H9 (cell line): ENCODE data around the gene VSIG2. TPM values are rescaled to one million over a fixed set of nuclear protein-coding genes. Genes with fewer than 3 reads are reported as not detected.

Experiments
- DNase-seq: peaks from one replicate; pipeline ENCODE4 v3.0.0-alpha.2; 2017
- H2AFZ ChIP-seq: one replicate; pipeline ENCODE4 v1.6.1; 2013; ENCODE audit warnings: mild to moderate bottlenecking, low read length, control low read depth, moderate library complexity
- H2AK5ac ChIP-seq: 2 replicates; pipeline ENCODE4 v1.6.1; 2013; ENCODE audit warnings: low read length, control low read depth, mixed read lengths; ENCODE audit not compliant: insufficient read length
- H2BK120ac ChIP-seq: one replicate; pipeline ENCODE4 v1.6.1; 2013; ENCODE audit warnings: low read depth, mild to moderate bottlenecking, low read length, control low read depth, inconsistent platforms; ENCODE audit not compliant: poor library complexity, severe bottlenecking
- H2BK12ac ChIP-seq: 2 replicates; pipeline ENCODE4 v1.6.1; 2013; ENCODE audit warnings: low read length, control low read depth, mixed read lengths, low read depth; ENCODE audit not compliant: insufficient read length
- H2BK15ac ChIP-seq: 2 replicates; pipeline ENCODE4 v1.6.1; 2013; ENCODE audit warnings: low read depth, low read length, control low read depth
- H2BK20ac ChIP-seq: one replicate; pipeline ENCODE4 v1.6.1; 2013; ENCODE audit warnings: low read depth, mild to moderate bottlenecking, low read length, control low read depth, inconsistent platforms; ENCODE audit not compliant: poor library complexity, severe bottlenecking
- H2BK5ac ChIP-seq: 2 replicates; pipeline ENCODE4 v1.6.1; 2013; ENCODE audit warnings: low read length, control low read depth, mixed read lengths; ENCODE audit not compliant: insufficient read length
- H3K14ac ChIP-seq: 2 replicates; pipeline ENCODE4 v1.6.1; 2013; ENCODE audit warnings: low read length, control low read depth; ENCODE audit not compliant: insufficient read depth
- H3K18ac ChIP-seq: 2 replicates; pipeline ENCODE4 v1.6.1; 2013; ENCODE audit warnings: low read depth, mild to moderate bottlenecking, mixed read lengths, low read length, control low read depth; ENCODE audit not compliant: insufficient read length
- H3K23ac ChIP-seq: 2 replicates; pipeline ENCODE4 v1.6.1; 2013; ENCODE audit warnings: low read length, control low read depth, mixed read lengths, low read depth; ENCODE audit not compliant: insufficient read length
- H3K23me2 ChIP-seq: 2 replicates; pipeline ENCODE4 v1.6.1; 2013; ENCODE audit warnings: low read depth, mild to moderate bottlenecking, mixed read lengths, low read length, control low read depth; ENCODE audit not compliant: insufficient read length, poor library complexity, severe bottlenecking
- H3K27ac ChIP-seq: 2 replicates; pipeline ENCODE4 v1.5.1; 2013; ENCODE audit warnings: low read length, control low read depth, mixed read lengths, low read depth; ENCODE audit not compliant: insufficient read length
- H3K27me3 ChIP-seq: 2 replicates; pipeline ENCODE4 v1.6.1; 2013; ENCODE audit warnings: low read length, control low read depth, inconsistent platforms; ENCODE audit not compliant: insufficient read depth
- H3K4ac ChIP-seq: 2 replicates; pipeline ENCODE4 v1.6.1; 2013; ENCODE audit warnings: low read depth, mild to moderate bottlenecking, control low read depth, inconsistent platforms, low read length, moderate library complexity
- H3K4me1 ChIP-seq: 2 replicates; pipeline ENCODE4 v1.6.1; 2013; ENCODE audit warnings: low read length, control low read depth, inconsistent platforms; ENCODE audit not compliant: insufficient read depth
- H3K4me2 ChIP-seq: 2 replicates; pipeline ENCODE4 v1.6.1; 2013; ENCODE audit warnings: low read length, control low read depth, mixed read lengths; ENCODE audit not compliant: insufficient read length, insufficient read depth
- H3K56ac ChIP-seq: 2 replicates; pipeline ENCODE4 v1.6.1; 2013; ENCODE audit warnings: low read depth, mild to moderate bottlenecking, mixed read lengths, low read length, control low read depth; ENCODE audit not compliant: insufficient read length
- H3K79me1 ChIP-seq: 2 replicates; pipeline ENCODE4 v1.6.1; 2013; ENCODE audit warnings: low read depth, mild to moderate bottlenecking, moderate library complexity, low read length, control low read depth, inconsistent platforms; ENCODE audit not compliant: insufficient read depth, poor library complexity, severe bottlenecking
- H3K79me2 ChIP-seq: 2 replicates; pipeline ENCODE4 v1.6.1; 2013; ENCODE audit warnings: low read length, control low read depth, inconsistent platforms; ENCODE audit not compliant: insufficient read depth
- H3K9ac ChIP-seq: 2 replicates; pipeline ENCODE4 v1.6.1; 2013; ENCODE audit warnings: low read length, control low read depth, mixed read lengths; ENCODE audit not compliant: insufficient read length; ENCODE audit errors: extremely low read depth
- H3K9me3 ChIP-seq: one replicate; pipeline ENCODE4 v1.6.1; 2013; ENCODE audit warnings: low read depth, low read length, inconsistent platforms; ENCODE audit not compliant: control insufficient read depth
- H3T11ph ChIP-seq: one replicate; pipeline ENCODE4 v1.6.1; 2013; ENCODE audit warnings: mild to moderate bottlenecking, low read length, control low read depth, inconsistent platforms
- H4K20me1 ChIP-seq: one replicate; pipeline ENCODE4 v1.6.1; 2013; ENCODE audit not compliant: control insufficient read depth, insufficient read length, insufficient read depth
- H4K5ac ChIP-seq: 2 replicates; pipeline ENCODE4 v1.6.1; 2013; ENCODE audit warnings: low read depth, mild to moderate bottlenecking, mixed read lengths, low read length, control low read depth; ENCODE audit not compliant: insufficient read length
- H4K8ac ChIP-seq: replicated peaks from 2 replicates; pipeline ENCODE4 v1.6.1; 2013; ENCODE audit warnings: low read length, control low read depth, mixed read lengths, low read depth; ENCODE audit not compliant: insufficient read length
- H4K91ac ChIP-seq: 2 replicates; pipeline ENCODE4 v1.6.1; 2013; ENCODE audit warnings: low read depth, mild to moderate bottlenecking, moderate library complexity, mixed read lengths, low read length, control low read depth; ENCODE audit not compliant: insufficient read length
- H3K27ac Mint-ChIP-seq, 3 experiments: 2 replicates in 2 of 3; 3 replicates in 1 of 3; pipeline ENCODE4 v1.8.0; 2020 to 2021; ENCODE audit warnings: mixed read lengths in 3 of 3, mild to moderate bottlenecking in 1 of 3, moderate library complexity in 1 of 3
- H3K27me3 Mint-ChIP-seq: 2 replicates; pipeline ENCODE4 v1.8.0; 2021; ENCODE audit warnings: low read depth, mild to moderate bottlenecking, moderate library complexity, mixed read lengths
- H3K36me3 Mint-ChIP-seq, 3 experiments: 2 replicates in 2 of 3; 3 replicates in 1 of 3; pipeline ENCODE4 v1.8.0; 2020 to 2021; ENCODE audit warnings: low read depth in 3 of 3, mixed read lengths in 3 of 3; ENCODE audit not compliant: insufficient read depth in 1 of 3
- H3K4me1 Mint-ChIP-seq, 2 experiments: 2 replicates each; pipeline ENCODE4 v1.8.0; 2020; ENCODE audit warnings: mixed read lengths in 2 of 2
- H3K4me3 Mint-ChIP-seq, 2 experiments: 2 replicates in 1 of 2; 3 replicates in 1 of 2; pipeline ENCODE4 v1.8.0; 2020 to 2021; ENCODE audit warnings: mild to moderate bottlenecking in 2 of 2, mixed read lengths in 2 of 2, moderate library complexity in 1 of 2
- H3K9me3 Mint-ChIP-seq, 2 experiments: 2 replicates in 1 of 2; 3 replicates in 1 of 2; pipeline ENCODE4 v1.8.0; 2020; ENCODE audit warnings: mild to moderate bottlenecking in 2 of 2, mixed read lengths in 2 of 2, moderate library complexity in 1 of 2
- CTCF ChIP-seq: fragments of 200-600 bp; sonication (generic); conservative IDR thresholded peaks from 3 replicates; pipeline ENCODE4 v1.8.0; 2021; ENCODE audit warnings: antibody characterized with exemption, mild to moderate bottlenecking
- WGBS: extraction: QIAGEN DNeasy Blood & Tissue Kit; methylation state at CpG from one replicate; pipeline ENCODE4 v1.1.7; 2013; ENCODE audit warnings: missing lambda C conversion rate, low lambda C conversion rate, mixed read lengths; ENCODE audit not compliant: insufficient read length; ENCODE audit errors: extremely low coverage; 5-methylcytosine and 5-hydroxymethylcytosine counted together
- total RNA-seq: library from RNA; stranded (reverse); gene quantifications from 2 replicates; pipeline ENCODE4 v1.2.1, GENCODE V29; 2021

VSIG2 gene
- total RNA-seq, 1 experiment from 2014 or later = not detected

- no peak overlapping the region for H3K4me2 ChIP-seq
- H2AFZ ChIP-seq = no peak overlapping the region
- no peak overlapping the region for H4K5ac ChIP-seq
- H3K4me1 ChIP-seq = peaks cover 17% of the 10 kb centered on the region
- no peak overlapping the region for H3K27ac ChIP-seq
- H3K9me3 Mint-ChIP-seq = no peaks in the 10 kb centered on the region; a peak in 1 of 5 replicates
- H3T11ph ChIP-seq = no peak overlapping the region
- no peak overlapping the region for H2BK5ac ChIP-seq
- H4K8ac ChIP-seq = no peak overlapping the region
- H3K18ac ChIP-seq = no peak overlapping the region
- H2BK12ac ChIP-seq = no peak overlapping the region
- no peak for TF ChIP-seq CTCF
- no peak overlapping the region for H3K9ac ChIP-seq
- DNase-seq = no peak
- WGBS = no CpG with 5 or more reads among the region's 6 CpGs
- H3K79me1 ChIP-seq = no peaks in the 10 kb centered on the region
- H2BK120ac ChIP-seq = no peak overlapping the region
- H3K36me3 Mint-ChIP-seq = no peaks in the 10 kb centered on the region; a peak in 1 of 7 replicates
- no peak overlapping the region for H3K4me3 Mint-ChIP-seq
- 0 out of 2 replicates have a peak overlapping the region, but pooled peaks have one; percentile 35 for H3K14ac ChIP-seq
- H3K27ac Mint-ChIP-seq = no peak overlapping the region
- peaks cover 46% of the 10 kb centered on the region for H3K27me3 ChIP-seq
- H3K4ac ChIP-seq = no peak overlapping the region
- peaks cover 83% of the 10 kb centered on the region for H3K27me3 Mint-ChIP-seq
- H4K91ac ChIP-seq = no peak overlapping the region
- no peaks in the 10 kb centered on the region for H3K79me2 ChIP-seq
- peaks cover 53 to 60% of the 10 kb centered on the region in 2 experiments for H3K4me1 Mint-ChIP-seq
- H2AK5ac ChIP-seq = no peak overlapping the region
- H2BK15ac ChIP-seq = no peak overlapping the region
- H3K9me3 ChIP-seq = no peaks in the 10 kb centered on the region
- no peak overlapping the region for H3K56ac ChIP-seq
- H3K23ac ChIP-seq = no peak overlapping the region
- H3K23me2 ChIP-seq = peaks cover 9% of the 10 kb centered on the region
- no peaks in the 10 kb centered on the region for H4K20me1 ChIP-seq
- H2BK20ac ChIP-seq = no peak overlapping the region
Observed at GRCh38 chr11:124722176-124722575, 29.9 kb downstream of the VSIG2 start.
